Smooth muscle cell (in vitro differentiated cells): ENCODE data around the gene RGS14. TPM values are rescaled to one million over a fixed set of nuclear protein-coding genes. Genes with fewer than 3 reads are reported as not detected.
"Not testable (repeated sequence)": the region's sequence is repeated elsewhere in the genome, so short reads cannot be mapped to it uniquely, and the experiment has no call there.

ENCODE experiments used
- DNase-seq: peaks from one replicate; lab custom pipeline; 2025; ENCODE audit not compliant: unreplicated experiment; lab: John Stamatoyannopoulos, UW
- H2AFZ ChIP-seq: fragments of 200-600 bp; sonication (generic); 2 replicates; pipeline ENCODE4 v1.6.0; 2016; ENCODE audit warnings: antibody characterized with exemption, low read depth, mild to moderate bottlenecking
- H3F3A ChIP-seq: fragments of 200-600 bp; sonication (generic); 2 replicates; pipeline ENCODE4 v1.6.0; 2017; ENCODE audit warnings: antibody characterized with exemption, low read depth
- H3K27ac ChIP-seq: fragments of 200-600 bp; sonication (generic); 2 replicates; pipeline ENCODE4 v1.5.1; 2016; ENCODE audit warnings: low read depth, mild to moderate bottlenecking
- H3K27me3 ChIP-seq: fragments of 200-600 bp; sonication (generic); 2 replicates; pipeline ENCODE4 v1.6.1; 2016; ENCODE audit warnings: low read depth, mild to moderate bottlenecking
- H3K36me3 ChIP-seq: fragments of 200-600 bp; sonication (generic); 2 replicates; pipeline ENCODE4 v1.5.1; 2016; ENCODE audit warnings: low read depth
- H3K4me1 ChIP-seq: fragments of 200-600 bp; sonication (generic); 2 replicates; pipeline ENCODE4 v1.5.1; 2016; ENCODE audit warnings: low read depth
- H3K4me2 ChIP-seq: fragments of 200-600 bp; sonication (generic); 2 replicates; pipeline ENCODE4 v1.6.0; 2016; ENCODE audit warnings: mild to moderate bottlenecking
- H3K4me3 ChIP-seq: fragments of 200-600 bp; sonication (generic); 2 replicates; pipeline ENCODE4 v1.5.1; 2016; ENCODE audit warnings: mild to moderate bottlenecking
- H3K79me2 ChIP-seq: fragments of 200-600 bp; sonication (generic); 2 replicates; pipeline ENCODE4 v1.6.0; 2016; ENCODE audit warnings: low read depth, mild to moderate bottlenecking
- H3K9ac ChIP-seq: fragments of 200-600 bp; sonication (generic); 2 replicates; pipeline ENCODE4 v1.6.0; 2016; ENCODE audit warnings: low read depth
- H3K9me3 ChIP-seq: fragments of 200-600 bp; sonication (generic); replicated peaks from 2 replicates; pipeline ENCODE4 v1.5.1; 2016; ENCODE audit warnings: low read depth
- H4K20me1 ChIP-seq: fragments of 200-600 bp; sonication (generic); 2 replicates; pipeline ENCODE4 v1.6.0; 2016; ENCODE audit warnings: low read depth
- CTCF ChIP-seq: fragments of 200-600 bp; sonication (generic); IDR thresholded peaks from 2 replicates; pipeline ENCODE4 v1.5.1; 2017; ENCODE audit warnings: borderline replicate concordance, mild to moderate bottlenecking, antibody characterized with exemption; ENCODE audit not compliant: insufficient read depth, poor library complexity, severe bottlenecking
- WGBS: methylation state at CpG from one replicate; pipeline ENCODE4 v1.1.7; 2016; ENCODE audit warnings: low lambda C conversion rate; 5-methylcytosine and 5-hydroxymethylcytosine counted together
- polyA plus RNA-seq: library from polyadenylated mRNA; unstranded; fragments of >200 nt; fragmentation: Nextera tagmentation; extraction: Ambion mirVana; gene quantifications from 2 replicates; pipeline ENCODE4 v1.2.1, GENCODE V29; 2016
- total RNA-seq: library from RNA; depleted of rRNA; stranded (reverse); fragments of >200 nt; gene quantifications from 2 replicates; pipeline ENCODE4 v1.2.3, GENCODE V29; 2014

Gene RGS14
- total and polyA plus RNA-seq, 2 experiments from 2014 or later = 6.0 to 23.3 TPM

GRCh38 chr5:177338251-177339106, 19.2 kb upstream of the RGS14 start:
- H3F3A ChIP-seq = no peaks in the 10 kb centered on the region
- no peak overlapping the region for H3K4me2 ChIP-seq
- no peak overlapping the region for H3K9ac ChIP-seq
- no peak for TF ChIP-seq CTCF
- no peak overlapping the region for H3K4me3 ChIP-seq
- no peaks in the 10 kb centered on the region for H3K4me1 ChIP-seq
- H3K79me2 ChIP-seq = peaks cover 34% of the 10 kb centered on the region
- no peaks in the 10 kb centered on the region for H3K9me3 ChIP-seq
- H3K36me3 ChIP-seq = no peaks in the 10 kb centered on the region
- no peak for DNase-seq
- 95% methylated on average over 21 of the region's 22 CpGs for WGBS
- H3K27me3 ChIP-seq = no peaks in the 10 kb centered on the region
- peaks cover 48% of the 10 kb centered on the region for H4K20me1 ChIP-seq
- H2AFZ ChIP-seq = no peak overlapping the region
- H3K27ac ChIP-seq = no peak overlapping the region

- TF ChIP-seq CTCF = no peak
- H3K79me2 ChIP-seq = peaks cover 40% of the 10 kb centered on the region
Observed at GRCh38 chr5:177339107-177339638, 18.6 kb upstream of the RGS14 start.

GRCh38 chr5:177343000-177343399, 14.7 kb upstream of the RGS14 start:
- H3K9me3 ChIP-seq, H3K4me2 ChIP-seq, H3K36me3 ChIP-seq, H3K9ac ChIP-seq, H2AFZ ChIP-seq, H3K4me3 ChIP-seq, H3F3A ChIP-seq, H3K4me1 ChIP-seq, H3K27me3 ChIP-seq, H3K27ac ChIP-seq, DNase-seq: not testable (repeated sequence)
- Histone ChIP-seq H3K79me2 (peaks cover 78% of the 10 kb centered on the region), H4K20me1 (peaks cover 82% of the 10 kb centered on the region)
- WGBS = 96% methylated on average over 14 of the region's 14 CpGs

More at GRCh38 chr5:177339107-177339638, 18.6 kb upstream of the RGS14 start:
- Histone ChIP-seq H3K36me3 (no peaks in the 10 kb centered on the region), H4K20me1 (peaks cover 53% of the 10 kb centered on the region), H3K27ac (no peak overlapping the region), H3F3A (no peaks in the 10 kb centered on the region), H3K27me3 (no peaks in the 10 kb centered on the region), H3K4me2 (no peak overlapping the region), H3K9me3 (no peaks in the 10 kb centered on the region), H3K9ac (no peak overlapping the region), H3K4me3 (no peak overlapping the region), H3K4me1 (no peaks in the 10 kb centered on the region), H2AFZ (no peak overlapping the region)
- no peak for DNase-seq
- 86% methylated on average over 11 of the region's 11 CpGs for WGBS

- Histone ChIP-seq H3K27ac (no peak overlapping the region), H3K4me1 (no peaks in the 10 kb centered on the region), H3K9ac (no peak overlapping the region), H3K36me3 (no peaks in the 10 kb centered on the region), H3K4me2 (no peak overlapping the region), H3K9me3 (no peaks in the 10 kb centered on the region), H4K20me1 (peaks cover 77% of the 10 kb centered on the region), H3K4me3 (no peak overlapping the region), H3K79me2 (peaks cover 85% of the 10 kb centered on the region), H3F3A (no peaks in the 10 kb centered on the region), H2AFZ (no peak overlapping the region), H3K27me3 (no peaks in the 10 kb centered on the region)
- no peak for TF ChIP-seq CTCF
- WGBS = 100% methylated on average over 6 of the region's 6 CpGs
- no peak for DNase-seq
Observed at GRCh38 chr5:177343777-177344176, 13.9 kb upstream of the RGS14 start.
